Ascending aorta (tissue), 2 donors: Measurements from ENCODE around the gene POMT1. TPM values are rescaled to one million over a fixed set of nuclear protein-coding genes. Genes with fewer than 3 reads are reported as not detected.

Source experiments
- DNase-seq, 2 donors: peaks; one replicate each; pipeline ENCODE4 v3.0.0-alpha.2; 2019; ENCODE audit warnings: low spot score in 2 of 2
- H3K27ac ChIP-seq, 2 donors: fragments of 200-600 bp; sonication (generic); one replicate each; pipeline ENCODE4 v1.5.1; 2016 to 2017; ENCODE audit warnings: mild to moderate bottlenecking in 1 of 2
- H3K27me3 ChIP-seq: fragments of 200-600 bp; sonication (generic); one replicate; pipeline ENCODE4 v1.5.1; 2017
- H3K36me3 ChIP-seq, 2 donors: fragments of 200-600 bp; sonication (generic); one replicate each; pipeline ENCODE4 v1.5.1; 2016
- H3K4me1 ChIP-seq, 2 donors: fragments of 200-600 bp; sonication (generic); one replicate each; pipeline ENCODE4 v1.5.1; 2016 to 2017; ENCODE audit warnings: mild to moderate bottlenecking in 1 of 2
- H3K4me3 ChIP-seq, 2 donors: fragments of 200-600 bp; sonication (generic); one replicate each; pipeline ENCODE4 v1.5.1; 2016 to 2017; ENCODE audit warnings: mild to moderate bottlenecking in 1 of 2
- H3K9me3 ChIP-seq, 2 donors: fragments of 200-600 bp; sonication (generic); one replicate each; pipeline ENCODE4 v1.5.1; 2016
- CTCF ChIP-seq, 3 experiments: fragments of 200-600 bp in 2 of 3; fragments of 450-650 bp in 1 of 3; sonication (generic) in 2 of 3; IDR thresholded peaks; one replicate each; pipeline ENCODE4 v1.5.1; 2016 to 2019; ENCODE audit warnings: antibody characterized with exemption in 3 of 3, mild to moderate bottlenecking in 1 of 3, moderate library complexity in 1 of 3
- intact Hi-C: fragments of 100-400 bp; cut with DNase I; formaldehyde crosslinking; loops from one replicate; pipeline ENCODE4 v1.15.1; 2023
- total RNA-seq: library from RNA; depleted of rRNA; stranded (reverse); fragments of >200 nt; gene quantifications from one replicate; pipeline ENCODE4 v1.1.0, GENCODE V29; 2016

POMT1 gene
- total RNA-seq, 1 donor from 2014 or later = 128 TPM

- no peaks in the 10 kb centered on the region for H3K27me3 ChIP-seq
- H3K36me3 ChIP-seq = peaks cover 91 to 98% of the 10 kb centered on the region in 2 donors
- intact Hi-C loops = loop anchor here (5.0 kb wide), 1 partner anchor 126 kb away; no protein-coding TSS in a partner anchor
- H3K4me1 ChIP-seq = no peaks in the 10 kb centered on the region
- no peak for TF ChIP-seq CTCF (IDR thresholded peaks at IDR 0.05)
- no peak for DNase-seq
- H3K27ac ChIP-seq = no peak overlapping the region
- H3K4me3 ChIP-seq = no peak overlapping the region
- H3K9me3 ChIP-seq = no peaks in the 10 kb centered on the region
Measured at GRCh38 chr9:131477816-131478419, 24.8 kb upstream of the POMT1 start.

GRCh38 chr9:131478421-131478868, 24.3 kb upstream of the POMT1 start:
- peak; percentile 34 to 69 (median 38) for TF ChIP-seq CTCF (IDR thresholded peaks at IDR 0.05)
- no peaks in the 10 kb centered on the region for H3K27me3 ChIP-seq
- H3K4me1 ChIP-seq = no peaks in the 10 kb centered on the region
- no peak for DNase-seq
- peaks cover 91 to 98% of the 10 kb centered on the region in 2 donors for H3K36me3 ChIP-seq
- H3K4me3 ChIP-seq = no peak overlapping the region
- no peak overlapping the region for H3K27ac ChIP-seq
- no peaks in the 10 kb centered on the region for H3K9me3 ChIP-seq
- intact Hi-C loops = loop anchor here (5.0 kb wide), 1 partner anchor 126 kb away; no protein-coding TSS in a partner anchor

- H3K4me1 ChIP-seq = no peaks in the 10 kb centered on the region
- H3K27me3 ChIP-seq = no peaks in the 10 kb centered on the region
- H3K4me3 ChIP-seq = no peak overlapping the region
- H3K27ac ChIP-seq = no peak overlapping the region
- no peak for DNase-seq
- intact Hi-C loops = loop anchor here (5.0 kb wide), 1 partner anchor 127 kb away; no protein-coding TSS in a partner anchor
- no peak for TF ChIP-seq CTCF (IDR thresholded peaks at IDR 0.05)
- no peaks in the 10 kb centered on the region for H3K9me3 ChIP-seq
- peaks cover 91 to 98% of the 10 kb centered on the region in 2 donors for H3K36me3 ChIP-seq
Measured at GRCh38 chr9:131478911-131479310, 23.8 kb upstream of the POMT1 start.

DNA sequence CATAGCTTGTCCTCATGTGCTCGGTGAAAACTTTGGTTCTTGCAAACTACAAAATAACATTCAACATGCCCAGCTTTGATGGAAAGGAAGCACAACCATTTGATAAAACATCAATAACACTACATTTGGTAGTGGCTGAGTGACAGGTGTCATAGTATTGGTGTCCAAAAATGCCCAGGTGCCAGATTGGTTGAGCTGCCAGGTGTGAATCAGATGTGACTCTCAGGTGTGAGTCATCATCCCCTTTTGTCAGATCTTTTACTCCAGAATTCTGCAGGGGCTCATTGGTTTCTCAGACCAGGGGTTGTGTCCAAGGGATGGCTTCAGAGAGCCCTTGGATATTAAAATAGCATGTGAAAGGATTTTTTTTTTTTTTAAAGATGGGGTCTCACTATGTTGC, 22.5 kb upstream of the POMT1 start:
- TF ChIP-seq CTCF (IDR thresholded peaks at IDR 0.05) = no peak
- Histone ChIP-seq H3K36me3 (peaks cover 93 to 98% of the 10 kb centered on the region in 2 donors), H3K27me3 (no peaks in the 10 kb centered on the region), H3K9me3 (no peaks in the 10 kb centered on the region), H3K4me3 (no peak overlapping the region), H3K27ac (no peak overlapping the region), H3K4me1 (no peaks in the 10 kb centered on the region)
- intact Hi-C loops = no loop called here
- no peak for DNase-seq

DNA sequence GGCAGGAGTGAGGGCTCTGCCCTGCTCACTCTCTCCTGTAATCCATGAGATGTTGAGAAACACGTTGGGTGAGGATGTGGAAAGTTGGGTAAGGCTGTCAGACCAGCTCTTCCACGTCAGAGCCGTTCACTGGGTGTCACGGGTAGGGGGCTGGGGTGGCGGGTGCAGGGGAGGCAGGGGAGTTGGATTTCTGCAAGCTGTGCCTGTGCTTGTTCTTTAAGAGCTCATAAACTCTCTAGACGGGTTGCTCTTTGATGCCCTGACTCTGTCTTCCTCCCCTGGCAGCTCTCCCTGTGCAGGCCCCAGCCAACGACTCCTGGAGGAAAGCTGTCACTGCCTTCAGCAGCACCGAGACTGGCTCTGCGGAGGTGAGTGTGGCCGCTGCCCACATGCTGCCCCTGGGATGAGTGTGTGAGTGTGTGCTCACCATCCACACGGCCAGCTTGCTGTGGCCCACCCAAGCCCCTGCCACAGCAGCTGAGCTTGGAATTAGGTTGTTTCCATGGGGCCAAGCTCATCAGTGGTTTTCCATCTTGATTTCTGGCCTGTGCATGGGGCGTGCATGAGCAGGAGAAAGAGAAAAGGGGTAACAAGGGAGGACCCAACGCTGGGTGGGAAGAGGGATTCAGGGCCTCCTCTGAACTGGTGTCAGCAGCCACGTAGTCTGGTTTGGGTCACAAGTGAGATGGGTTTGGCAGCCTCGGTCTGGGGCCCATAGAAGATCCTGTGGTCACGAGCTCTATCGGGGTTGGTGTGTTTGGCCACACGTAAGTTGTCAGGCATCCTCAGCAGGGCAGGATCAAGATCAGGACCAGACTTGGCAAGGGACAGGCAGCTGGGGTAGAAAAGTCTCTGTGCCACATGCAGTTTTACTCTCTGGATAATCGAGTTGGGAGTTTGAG, 21.0 kb upstream of the POMT1 start:
- Histone ChIP-seq H3K27ac (no peak overlapping the region), H3K4me1 (no peaks in the 10 kb centered on the region), H3K27me3 (no peaks in the 10 kb centered on the region), H3K4me3 (no peak overlapping the region), H3K9me3 (no peaks in the 10 kb centered on the region), H3K36me3 (peaks cover 93 to 98% of the 10 kb centered on the region in 2 donors)
- intact Hi-C loops = no loop called here
- TF ChIP-seq CTCF (IDR thresholded peaks at IDR 0.05) = no peak
- DNase-seq = no peak
